HEK293 (cell line): Measurements from ENCODE around the gene BACH2.

Experiments
- GLIS1 ChIP-seq: fragments of 450-650 bp; formaldehyde crosslinking; IDR thresholded peaks from 2 replicates; pipeline ENCODE4 v1.5.1; 2016; ENCODE audit warnings: missing biosample characterization, missing genetic modification characterization
- HOXC10 ChIP-seq: sonication (generic); formaldehyde crosslinking; IDR thresholded peaks from 2 replicates; pipeline ENCODE4 v1.8.1; 2023; ENCODE audit warnings: mild to moderate bottlenecking, missing genetic modification reagents
- KLF8 ChIP-seq: fragments of 450-650 bp; formaldehyde crosslinking; IDR thresholded peaks from 2 replicates; pipeline ENCODE4 v1.5.1; 2016; ENCODE audit warnings: missing biosample characterization, missing genetic modification characterization
- PATZ1 ChIP-seq: fragments of 450-650 bp; formaldehyde crosslinking; IDR thresholded peaks from 2 replicates; pipeline ENCODE4 v1.5.1; 2016; ENCODE audit warnings: missing biosample characterization, missing genetic modification characterization
- RBAK ChIP-seq: fragments of 450-650 bp; formaldehyde crosslinking; IDR thresholded peaks from 2 replicates; pipeline ENCODE4 v1.5.1; 2016; ENCODE audit warnings: missing biosample characterization, missing genetic modification characterization
- SALL2 ChIP-seq: fragments of 450-650 bp; formaldehyde crosslinking; IDR thresholded peaks from 2 replicates; pipeline ENCODE4 v1.5.0; 2017; ENCODE audit warnings: missing biosample characterization, mild to moderate bottlenecking, missing genetic modification characterization, borderline replicate concordance
- TCF7L2 ChIP-seq: IDR thresholded peaks from 2 replicates; pipeline ENCODE4 v1.6.1; 2011; ENCODE audit warnings: low read depth, mild to moderate bottlenecking, inconsistent platforms, low read length, moderate library complexity, borderline replicate concordance
- YY2 ChIP-seq: fragments of 450-650 bp; formaldehyde crosslinking; IDR thresholded peaks from 2 replicates; pipeline ENCODE4 v1.5.1; 2016; ENCODE audit warnings: missing biosample characterization, missing genetic modification characterization
- ZBTB1 ChIP-seq: fragments of 450-650 bp; formaldehyde crosslinking; IDR thresholded peaks from 2 replicates; pipeline ENCODE4 v1.5.1; 2016; ENCODE audit warnings: missing biosample characterization, missing genetic modification characterization
- ZBTB21 ChIP-seq: fragments of 450-650 bp; formaldehyde crosslinking; IDR thresholded peaks from 2 replicates; pipeline ENCODE4 v1.5.1; 2017; ENCODE audit warnings: missing biosample characterization, missing genetic modification characterization
- ZNF121 ChIP-seq: fragments of 450-650 bp; formaldehyde crosslinking; IDR thresholded peaks from 2 replicates; pipeline ENCODE4 v1.5.1; 2016; ENCODE audit warnings: missing biosample characterization, missing genetic modification characterization
- ZNF132 ChIP-seq: fragments of 450-650 bp; formaldehyde crosslinking; IDR thresholded peaks from 2 replicates; pipeline ENCODE4 v1.5.1; 2017; ENCODE audit warnings: missing biosample characterization, missing genetic modification characterization, borderline replicate concordance
- ZNF133 ChIP-seq: fragments of 450-650 bp; formaldehyde crosslinking; IDR thresholded peaks from 2 replicates; pipeline ENCODE4 v1.5.1; 2016; ENCODE audit warnings: missing biosample characterization, missing genetic modification characterization
- ZNF148 ChIP-seq: fragments of 450-650 bp; formaldehyde crosslinking; IDR thresholded peaks from 2 replicates; pipeline ENCODE4 v1.5.0; 2017; ENCODE audit warnings: missing biosample characterization, missing genetic modification characterization, borderline replicate concordance
- ZNF19 ChIP-seq: fragments of 450-650 bp; formaldehyde crosslinking; IDR thresholded peaks from 2 replicates; pipeline ENCODE4; 2016; ENCODE audit warnings: missing biosample characterization, missing genetic modification characterization, low read depth
- ZNF214 ChIP-seq: fragments of 450-650 bp; formaldehyde crosslinking; IDR thresholded peaks from 2 replicates; pipeline ENCODE4 v1.5.1; 2017; ENCODE audit warnings: missing biosample characterization, mild to moderate bottlenecking, missing genetic modification characterization, borderline replicate concordance
- ZNF24 ChIP-seq: fragments of 450-650 bp; formaldehyde crosslinking; IDR thresholded peaks from 2 replicates; pipeline ENCODE4 v1.5.1; 2016; ENCODE audit warnings: missing biosample characterization, missing genetic modification characterization
- ZNF391 ChIP-seq: fragments of 450-650 bp; formaldehyde crosslinking; IDR thresholded peaks from 2 replicates; pipeline ENCODE4 v1.5.1; 2016; ENCODE audit warnings: low read depth, missing biosample characterization, missing genetic modification characterization, borderline replicate concordance
- ZNF416 ChIP-seq: fragments of 450-650 bp; formaldehyde crosslinking; IDR thresholded peaks from 2 replicates; pipeline ENCODE4 v1.5.1; 2016; ENCODE audit warnings: missing biosample characterization, missing genetic modification characterization
- ZNF548 ChIP-seq: fragments of 450-650 bp; formaldehyde crosslinking; IDR thresholded peaks from 2 replicates; pipeline ENCODE4 v1.5.1; 2016; ENCODE audit warnings: missing biosample characterization, missing genetic modification characterization
- ZNF629 ChIP-seq: fragments of 450-650 bp; formaldehyde crosslinking; IDR thresholded peaks from 2 replicates; pipeline ENCODE4 v1.5.1; 2017; ENCODE audit warnings: missing biosample characterization, missing genetic modification characterization
- ZNF660 ChIP-seq: fragments of 450-650 bp; IDR thresholded peaks from 2 replicates; pipeline ENCODE4 v1.5.1; 2018; ENCODE audit warnings: missing biosample characterization, mild to moderate bottlenecking, missing genetic modification characterization
- ZNF670 ChIP-seq: fragments of 450-650 bp; formaldehyde crosslinking; IDR thresholded peaks from 2 replicates; pipeline ENCODE4 v1.5.1; 2016; ENCODE audit warnings: missing biosample characterization, missing genetic modification characterization, low read depth
- ZSCAN30 ChIP-seq: fragments of 450-650 bp; IDR thresholded peaks from 2 replicates; pipeline ENCODE4 v1.5.1; 2018; ENCODE audit warnings: missing biosample characterization, mild to moderate bottlenecking, missing genetic modification characterization, moderate library complexity
- TF ChIP-seq, protein P1 (sequence below): fragments of 450-650 bp; formaldehyde crosslinking; IDR thresholded peaks from 2 replicates; pipeline ENCODE4 v1.5.1; 2016; ENCODE audit warnings: missing biosample characterization, missing genetic modification characterization

The BACH2 gene

GRCh38 chr6:90285611-90286381 is 10.8 kb downstream of the BACH2 start (continued):
- TF ChIP-seq PATZ1 (tag by site-specific recombination) (peak; percentile 17; the same call in 1 of the 2 replicates), ZNF548 (tag by site-specific recombination) (no peak), ZNF24 (tag by site-specific recombination) (peak; percentile 34; the same call in 1 of the 2 replicates), ZNF19 (tag by site-specific recombination) (no peak), ZNF660 (tag by site-specific recombination) (peak; percentile 90), ZBTB21 (peak; percentile 44; the same call in 1 of the 2 replicates), ZNF416 (tag by site-specific recombination) (no peak), YY2 (tag by site-specific recombination) (no peak), ZNF391 (tag by site-specific recombination) (no peak), ZNF214 (tag by site-specific recombination) (no peak), ZNF133 (tag by site-specific recombination) (no peak), RBAK (tag by site-specific recombination) (no peak), KLF8 (tag by site-specific recombination) (0 out of 2 replicates have a peak, but pooled peaks have one; percentile 63), ZNF629 (tag by site-specific recombination) (peak; percentile 61), ZNF148 (tag by site-specific recombination) (no peak), ZSCAN30 (tag by site-specific recombination) (peak; percentile 87), GLIS1 (no peak), SALL2 (tag by site-specific recombination) (no peak), ZNF132 (no peak), TCF7L2 (no peak), ZNF670 (no peak), ZBTB1 (tag by site-specific recombination) (no peak), ZNF121 (tag by site-specific recombination) (no peak), HOXC10 (no peak)
- TF ChIP-seq, protein P1, sequence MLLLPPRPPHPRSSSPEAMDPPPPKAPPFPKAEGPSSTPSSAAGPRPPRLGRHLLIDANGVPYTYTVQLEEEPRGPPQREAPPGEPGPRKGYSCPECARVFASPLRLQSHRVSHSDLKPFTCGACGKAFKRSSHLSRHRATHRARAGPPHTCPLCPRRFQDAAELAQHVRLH (tag by site-specific recombination) = no peak
